ENCODE data around the gene TBC1D23.
"Not testable (repeated sequence)": the region's sequence is repeated elsewhere in the genome, so short reads cannot be mapped to it uniquely, and the experiment has no call there.

TBC1D23 gene

GRCh38 chr3:100256731-100257151, 4.1 kb upstream of the TBC1D23 start:
- no peak for DNase-seq (ENCODE audit: low read depth)

GRCh38 chr3:100257586-100257985, 3.2 kb upstream of the TBC1D23 start:
- peak; percentile 77 for DNase-seq (ENCODE audit: low read depth)

GRCh38 chr3:100260081-100260684, 609 bp upstream of the TBC1D23 start:
- no peak for DNase-seq (ENCODE audit: low read depth)

GRCh38 chr3:100261485-100261903, 702 bp downstream of the TBC1D23 start:
- no peak for DNase-seq (ENCODE audit: low read depth)

- not testable (repeated sequence) for DNase-seq (ENCODE audit: low read depth)
Observed at GRCh38 chr3:100262925-100263324, 2.1 kb downstream of the TBC1D23 start.

- DNase-seq (ENCODE audit: low read depth), result no peak
Observed at GRCh38 chr3:100263583-100263982, 2.8 kb downstream of the TBC1D23 start.

- DNase-seq (ENCODE audit: low read depth), result no peak
Observed at GRCh38 chr3:100264242-100264641, 3.5 kb downstream of the TBC1D23 start.

GRCh38 chr3:100265016-100265415, 4.2 kb downstream of the TBC1D23 start:
- DNase-seq (ENCODE audit: low read depth), result no peak

GRCh38 chr3:100266531-100266930, 5.7 kb downstream of the TBC1D23 start:
- DNase-seq (ENCODE audit: low read depth), result no peak

- DNase-seq (ENCODE audit: low read depth), result no peak
Observed at GRCh38 chr3:100268156-100268555, 7.4 kb downstream of the TBC1D23 start.

GRCh38 chr3:100269001-100269400, 8.2 kb downstream of the TBC1D23 start:
- DNase-seq (ENCODE audit: low read depth), result no peak

GRCh38 chr3:100269410-100270214, 8.8 kb downstream of the TBC1D23 start:
- DNase-seq (ENCODE audit: low read depth), result peak; percentile 98

GRCh38 chr3:100270215-100270583, 9.4 kb downstream of the TBC1D23 start:
- no peak for DNase-seq (ENCODE audit: low read depth)

- DNase-seq (ENCODE audit: low read depth), result no peak
Observed at GRCh38 chr3:100271522-100271921, 10.7 kb downstream of the TBC1D23 start.

GRCh38 chr3:100272797-100273611, 12.2 kb downstream of the TBC1D23 start:
- DNase-seq (ENCODE audit: low read depth), result not testable (repeated sequence)

GRCh38 chr3:100274361-100274760, 13.6 kb downstream of the TBC1D23 start:
- no peak for DNase-seq (ENCODE audit: low read depth)

- DNase-seq (ENCODE audit: low read depth), result no peak
Observed at GRCh38 chr3:100277255-100277800, 16.5 kb downstream of the TBC1D23 start.

GRCh38 chr3:100278910-100279309, 18.1 kb downstream of the TBC1D23 start:
- no peak for DNase-seq (ENCODE audit: low read depth)

- no peak for DNase-seq (ENCODE audit: low read depth)
Observed at GRCh38 chr3:100288288-100288894, 27.6 kb downstream of the TBC1D23 start.

- DNase-seq (ENCODE audit: low read depth), result no peak
Observed at GRCh38 chr3:100289339-100289738, 28.5 kb downstream of the TBC1D23 start.

- DNase-seq (ENCODE audit: low read depth), result no peak
Observed at GRCh38 chr3:100295089-100295488, 34.3 kb downstream of the TBC1D23 start.

GRCh38 chr3:100297784-100298183, 37.0 kb downstream of the TBC1D23 start:
- peak; percentile 13 for DNase-seq (ENCODE audit: low read depth)
